Transverse colon (tissue), 4 donors: ENCODE results near the gene AFG3L2. TPM values are rescaled to one million over a fixed set of nuclear protein-coding genes. Genes with fewer than 3 reads are reported as not detected.
A peak's percentile ranks its signal among the peaks of the same experiment; 100 is the strongest.

Experiments used
- DNase-seq: peaks from one replicate; pipeline ENCODE4 v3.0.0-alpha.2; 2019
- H3K27ac ChIP-seq, 4 donors: fragments of 200-600 bp; sonication (generic); 2 replicates each; pipeline ENCODE4 v1.5.1; 2016 to 2018; ENCODE audit warnings: inconsistent platforms in 4 of 4
- H3K27me3 ChIP-seq: fragments of 200-600 bp; sonication (generic); 2 replicates; pipeline ENCODE4 v1.5.1; 2017; ENCODE audit warnings: inconsistent platforms
- H3K36me3 ChIP-seq, 4 donors: fragments of 200-600 bp; sonication (generic); 2 replicates each; pipeline ENCODE4 v1.5.1; 2017 to 2019; ENCODE audit warnings: inconsistent platforms in 4 of 4
- H3K4me1 ChIP-seq, 4 donors: fragments of 200-600 bp; sonication (generic); 2 replicates each; pipeline ENCODE4 v1.5.1; 2017 to 2020; ENCODE audit warnings: inconsistent platforms in 4 of 4
- H3K4me3 ChIP-seq, 4 donors: fragments of 200-600 bp; sonication (generic); 1 replicate in 1 of 4; 2 replicates in 3 of 4; pipeline versions ENCODE4 v1.5.1 to v1.6.1; 2017 to 2019; ENCODE audit warnings: inconsistent platforms in 4 of 4
- H3K9me3 ChIP-seq, 2 donors: fragments of 200-600 bp; sonication (generic); 2 replicates each; pipeline ENCODE4 v1.5.1; 2017 to 2019; ENCODE audit warnings: inconsistent platforms in 2 of 2
- CTCF ChIP-seq, 5 experiments: fragments of 200-600 bp in 3 of 5; fragments of 450-650 bp in 2 of 5; sonication (generic) in 3 of 5; IDR thresholded peaks; 1 replicate in 2 of 5; 2 replicates in 3 of 5; pipeline ENCODE4 v1.5.1; 2016 to 2017; ENCODE audit warnings: antibody characterized with exemption in 5 of 5, inconsistent platforms in 3 of 5, mild to moderate bottlenecking in 2 of 5, moderate library complexity in 1 of 5
- EP300 ChIP-seq: sonication (generic); formaldehyde crosslinking; IDR thresholded peaks from one replicate; pipeline ENCODE4 v1.6.1; 2017; ENCODE audit warnings: antibody characterized with exemption, low read depth
- POLR2A ChIP-seq: fragments of 450-650 bp; IDR thresholded peaks from one replicate; pipeline ENCODE4 v1.6.1; 2016; ENCODE audit warnings: antibody characterized with exemption, mild to moderate bottlenecking, moderate library complexity
- POLR2AphosphoS5 ChIP-seq, 3 donors: sonication (generic); formaldehyde crosslinking; IDR thresholded peaks; one replicate each; pipeline ENCODE4 v1.6.1; 2016; ENCODE audit warnings: antibody characterized with exemption in 3 of 3
- WGBS, 2 donors: methylation state at CpG; one replicate each; pipeline ENCODE4 v1.1.5; 2018; ENCODE audit warnings: low coverage in 1 of 2; 5-methylcytosine and 5-hydroxymethylcytosine counted together
- in situ Hi-C, 4 donors: fragments of 200-750 bp; cut with MboI; loops; one replicate each; pipeline versions ENCODE4 v1.15.0 to v1.15.1; 2017; ENCODE audit warnings: low sequenced_read_pairs in 3 of 4, low pct_ligation_motif_present in 1 of 4, low pct_unique_long_range_greater_than_20kb in 1 of 4
- intact Hi-C: fragments of 100-400 bp; cut with DNase I; formaldehyde crosslinking; loops from one replicate; pipeline ENCODE4 v1.15.1; 2023; ENCODE audit warnings: low total_unique reads
- small RNA-seq, 4 donors: library from RNA; depleted of rRNA; stranded (forward); fragments of <200 nt; gene quantifications; one replicate each; pipeline ENCODE3, GENCODE V24; 2016
- total RNA-seq, 4 donors: library from RNA; depleted of rRNA; stranded (reverse); fragments of >200 nt; gene quantifications; one replicate each; pipeline ENCODE4 v1.1.0, GENCODE V29; 2016

The AFG3L2 gene
- total RNA-seq, 4 donors from 2014 or later = 74.1 to 95.6 (median 92.6) TPM

GRCh38 chr18:12281861-12282260 is 95.2 kb downstream of the AFG3L2 start:
- intact Hi-C loops = no loop called here

GRCh38 chr18:12279781-12280531 is 97.1 kb downstream of the AFG3L2 start:
- no peak for DNase-seq
- in situ Hi-C loops (no loop called here), intact Hi-C loops (loop anchor here (2.0 to 10.0 kb wide), 3 partner anchors 27 to 385 kb away; no protein-coding TSS in a partner anchor)

More at GRCh38 chr18:12281861-12282260, 95.2 kb downstream of the AFG3L2 start:
- DNase-seq = no peak
- H3K4me1 ChIP-seq = peaks cover 4 to 24% (median 6%) of the 10 kb centered on the region in 4 donors
- H3K27ac ChIP-seq = peak overlapping the region; percentile 19 to 97 (median 94)
- in situ Hi-C loops = no loop called here
- no peak for TF ChIP-seq CTCF (IDR thresholded peaks at IDR 0.05)
- no peak for TF ChIP-seq EP300
- TF ChIP-seq POLR2AphosphoS5 (IDR thresholded peaks at IDR 0.05) = no peak
- no peak for TF ChIP-seq POLR2A
- H3K4me3 ChIP-seq = no peak overlapping the region
- WGBS, 2 donors = 47% methylated on average over 1 of the region's 1 CpG; no CpG with 5 or more reads in 1 of the 2 donors
- no peaks in the 10 kb centered on the region for H3K9me3 ChIP-seq
- H3K27me3 ChIP-seq = peaks cover 22% of the 10 kb centered on the region
- H3K36me3 ChIP-seq = no peaks in the 10 kb centered on the region

More at GRCh38 chr18:12279781-12280531, 97.1 kb downstream of the AFG3L2 start:
- peaks cover 3% of the 10 kb centered on the region for H3K27me3 ChIP-seq
- peak overlapping the region; percentile 90 to 97 (median 94) for H3K27ac ChIP-seq
- 77% methylated on average over 16 of the region's 16 CpGs; no CpG with 5 or more reads in 1 of the 2 donors for WGBS, 2 donors
- TF ChIP-seq CTCF (IDR thresholded peaks at IDR 0.05) (no peak), POLR2AphosphoS5 (IDR thresholded peaks at IDR 0.05) (peak in 1 of 3 donors; percentile 15), EP300 (no peak)
- H3K9me3 ChIP-seq = no peaks in the 10 kb centered on the region
- H3K4me1 ChIP-seq = peaks cover 4 to 24% (median 6%) of the 10 kb centered on the region in 4 donors
- H3K4me3 ChIP-seq = peak overlapping the region in 3 of 4 donors; percentile 9 to 35 (median 28)
- no peaks in the 10 kb centered on the region for H3K36me3 ChIP-seq

Small RNAs within 50 kb of the gene (small RNA-seq; reads per million reads assigned to genes)
- gene RNU6-170P = 0 reads per million in 4 donors
- gene RNU7-129P = 0 reads per million in 4 donors

Other genes starting within 250 kb of the AFG3L2 start
- 1 to 10 TPM in 2 of 4 donors, under 1 TPM in 1, not detected in 1; 0.68 to 3.8 (median 3.7) TPM for gene CIDEA, start 122.9 kb downstream of the AFG3L2 start, total RNA-seq
- 100 to 1,000 TPM in 2 of 4 donors, 10 to 100 TPM in 2; 61.0 to 164 (median 108) TPM for gene TUBB6, start 69.0 kb downstream of the AFG3L2 start, total RNA-seq
- 1 to 10 TPM in 3 of 4 donors, not detected in 1; 1.3 to 2.0 (median 1.8) TPM for gene PRELID3A, start 30.7 kb upstream of the AFG3L2 start, total RNA-seq